IPS-18c (cell line): ENCODE measurements around the gene SCLT1.

ENCODE experiments used
- H3K4me3 ChIP-seq: 2 replicates; pipeline ENCODE4 v1.7.0; 2013; ENCODE audit warnings: low read depth, mild to moderate bottlenecking, low read length, moderate library complexity; ENCODE audit not compliant: insufficient read depth
- H3K9me3 ChIP-seq: one replicate; pipeline ENCODE4 v1.6.1; 2013; ENCODE audit warnings: mild to moderate bottlenecking, low read length, moderate library complexity; ENCODE audit not compliant: control insufficient read depth, insufficient read depth

Gene SCLT1

GRCh38 chr4:128840711-128841318, 252.5 kb downstream of the SCLT1 start:
- no peaks in the 10 kb centered on the region for H3K9me3 ChIP-seq
- no peak overlapping the region for H3K4me3 ChIP-seq

- H3K9me3 ChIP-seq, result no peaks in the 10 kb centered on the region
- no peak overlapping the region for H3K4me3 ChIP-seq
Measured at GRCh38 chr4:128837679-128838078, 255.7 kb downstream of the SCLT1 start.

DNA sequence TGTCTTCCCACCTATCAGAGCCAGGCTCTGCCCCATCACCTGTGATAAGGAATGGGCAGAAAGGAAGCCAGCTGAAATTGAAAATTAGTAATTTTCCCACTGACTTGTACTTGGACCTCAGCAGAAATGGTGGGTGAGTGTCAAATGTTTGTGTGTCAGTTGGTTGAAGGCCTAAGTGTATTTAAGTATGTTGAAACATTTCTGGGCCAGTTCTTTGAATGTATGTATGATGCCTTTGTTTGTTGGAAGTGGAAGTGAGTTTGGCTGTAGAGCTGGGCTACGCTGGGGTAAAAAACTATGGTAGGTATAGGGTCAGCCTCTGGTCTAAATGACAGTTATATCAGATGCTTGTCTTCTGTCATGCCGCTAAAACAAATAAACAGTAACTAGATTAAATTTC, 256.1 kb downstream of the SCLT1 start:
- H3K4me3 ChIP-seq, result no peak overlapping the region
- H3K9me3 ChIP-seq, result no peaks in the 10 kb centered on the region

GRCh38 chr4:128835498-128836222, 257.7 kb downstream of the SCLT1 start:
- H3K4me3 ChIP-seq, result no peak overlapping the region
- no peaks in the 10 kb centered on the region for H3K9me3 ChIP-seq
